DOHH2 (cell line): Measurements from ENCODE around the gene TANC2.

Source experiments
- EZH2phosphoT487 ChIP-seq: fragments of 200-600 bp; sonication (generic); IDR thresholded peaks from 2 replicates; pipeline ENCODE4 v1.6.1; 2017; ENCODE audit warnings: borderline replicate concordance, mild to moderate bottlenecking, antibody characterized with exemption, low read length, moderate library complexity, mixed read lengths
- TF ChIP-seq, protein P1 (sequence below): fragments of 200-600 bp; sonication (generic); IDR thresholded peaks from one replicate; pipeline ENCODE4 v1.5.1; 2014; ENCODE audit warnings: antibody characterized with exemption, mild to moderate bottlenecking, low read depth, low read length; ENCODE audit not compliant: poor library complexity, severe bottlenecking

DNA sequence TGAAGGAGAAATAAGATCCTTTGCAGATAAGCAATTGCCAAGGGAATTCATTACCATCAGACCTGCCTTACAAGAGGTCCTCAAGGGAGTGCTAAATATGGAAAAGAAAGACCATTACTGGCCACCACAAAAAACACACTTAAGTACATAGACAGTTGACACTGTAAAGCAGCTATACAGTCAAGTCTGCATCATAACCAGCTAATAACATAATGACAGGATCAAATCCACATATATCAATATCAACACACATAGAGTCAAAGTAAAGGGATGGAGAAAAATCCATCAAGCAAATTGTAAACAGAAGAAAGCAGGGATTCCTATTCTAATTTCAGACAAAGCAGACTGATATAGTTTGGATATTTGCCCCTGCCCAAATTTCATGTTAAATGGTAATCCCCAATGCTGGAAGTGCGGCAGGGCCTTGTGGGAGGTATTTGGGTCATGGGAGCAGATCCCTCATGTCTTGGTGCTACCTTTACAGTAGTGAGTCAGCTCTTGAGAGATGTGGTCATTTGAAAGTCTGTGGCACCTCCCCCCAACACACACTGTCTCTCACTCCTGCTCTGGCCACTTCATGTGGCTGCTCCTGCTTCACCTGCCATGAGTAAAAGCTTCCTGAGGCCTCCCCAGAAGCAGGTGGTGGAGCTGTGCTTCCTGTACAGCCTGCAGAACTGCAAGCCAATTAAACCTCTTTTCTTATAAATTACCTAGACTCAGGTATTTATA is 32.8 kb downstream of the TANC2 start:
- TF ChIP-seq, protein P1, sequence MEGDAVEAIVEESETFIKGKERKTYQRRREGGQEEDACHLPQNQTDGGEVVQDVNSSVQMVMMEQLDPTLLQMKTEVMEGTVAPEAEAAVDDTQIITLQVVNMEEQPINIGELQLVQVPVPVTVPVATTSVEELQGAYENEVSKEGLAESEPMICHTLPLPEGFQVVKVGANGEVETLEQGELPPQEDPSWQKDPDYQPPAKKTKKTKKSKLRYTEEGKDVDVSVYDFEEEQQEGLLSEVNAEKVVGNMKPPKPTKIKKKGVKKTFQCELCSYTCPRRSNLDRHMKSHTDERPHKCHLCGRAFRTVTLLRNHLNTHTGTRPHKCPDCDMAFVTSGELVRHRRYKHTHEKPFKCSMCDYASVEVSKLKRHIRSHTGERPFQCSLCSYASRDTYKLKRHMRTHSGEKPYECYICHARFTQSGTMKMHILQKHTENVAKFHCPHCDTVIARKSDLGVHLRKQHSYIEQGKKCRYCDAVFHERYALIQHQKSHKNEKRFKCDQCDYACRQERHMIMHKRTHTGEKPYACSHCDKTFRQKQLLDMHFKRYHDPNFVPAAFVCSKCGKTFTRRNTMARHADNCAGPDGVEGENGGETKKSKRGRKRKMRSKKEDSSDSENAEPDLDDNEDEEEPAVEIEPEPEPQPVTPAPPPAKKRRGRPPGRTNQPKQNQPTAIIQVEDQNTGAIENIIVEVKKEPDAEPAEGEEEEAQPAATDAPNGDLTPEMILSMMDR: no peak
- no peak for TF ChIP-seq EZH2phosphoT487
